HG03378 (cell line): ENCODE results near the gene TIPRL.
"Not testable (repeated sequence)": the region's sequence is repeated elsewhere in the genome, so short reads cannot be mapped to it uniquely, and the experiment has no call there.

ENCODE experiments used
- ATAC-seq: cut with Tn5 transposase; IDR thresholded peaks from one replicate; pipeline ENCODE4 v1.9.1; 2021; ENCODE audit warnings: mild to moderate bottlenecking, moderate library complexity; ENCODE audit not compliant: unreplicated experiment

The TIPRL gene

GRCh38 chr1:168157638-168158037, 21.1 kb upstream of the TIPRL start:
- ATAC-seq = no peak

DNA sequence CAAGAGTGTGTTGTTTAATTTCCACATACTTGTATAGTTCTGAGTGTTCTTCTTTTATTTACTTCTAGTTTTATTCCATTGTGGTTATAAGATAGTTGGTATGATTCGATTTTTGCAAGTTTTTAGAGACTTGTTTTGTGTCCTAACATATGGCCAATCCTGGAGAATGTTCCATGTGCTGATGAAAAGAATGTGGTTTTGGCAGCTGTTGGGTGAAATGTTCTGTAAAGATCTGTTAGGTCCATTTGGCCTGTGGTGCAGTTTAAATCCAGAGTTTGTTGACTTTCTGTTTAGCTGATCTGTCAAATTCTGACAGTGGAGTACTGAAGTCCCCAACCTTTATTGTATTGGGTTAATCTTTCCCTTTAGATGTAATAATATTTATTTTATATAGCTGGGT, 19.5 kb upstream of the TIPRL start:
- no peak for ATAC-seq

DNA sequence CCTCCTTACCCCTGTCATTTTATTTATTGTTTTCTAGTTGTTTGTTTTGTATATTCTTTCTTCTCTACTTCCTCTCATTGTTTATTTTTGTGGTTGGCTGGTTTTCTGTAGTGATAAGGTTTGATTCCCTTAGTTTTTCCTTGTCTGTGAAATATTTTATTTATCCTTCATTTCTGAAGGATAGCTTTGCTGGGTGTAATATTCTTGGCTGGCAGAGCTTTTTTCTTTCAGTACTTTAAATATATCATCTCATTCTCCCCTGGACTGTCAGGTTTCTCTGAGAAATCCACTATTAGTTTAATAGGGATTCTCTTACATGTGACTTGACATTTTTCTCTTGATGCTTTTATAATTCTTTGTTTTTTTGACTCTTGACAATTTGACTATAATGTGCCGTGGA, 18.8 kb upstream of the TIPRL start:
- no peak for ATAC-seq

DNA sequence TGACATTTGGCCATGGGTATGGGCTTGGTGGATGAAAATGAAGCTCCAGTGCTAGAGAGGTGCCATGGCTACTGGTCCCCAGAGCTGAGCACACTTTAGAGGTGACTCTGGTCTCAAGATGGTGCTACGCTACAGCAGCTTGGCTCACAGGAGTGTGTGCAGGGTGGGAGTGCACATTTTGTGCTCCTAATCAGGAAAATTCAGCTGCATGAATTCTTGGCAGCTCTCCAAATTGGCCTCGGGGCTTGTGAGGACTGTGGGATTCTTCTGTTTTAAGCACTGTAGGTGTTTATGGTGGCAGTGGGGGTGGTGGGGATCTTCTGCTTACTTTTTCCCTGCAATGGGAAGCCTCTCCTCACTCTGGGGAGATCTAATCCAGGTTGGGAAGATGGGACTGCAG, 17.3 kb upstream of the TIPRL start:
- ATAC-seq = no peak

GRCh38 chr1:168163670-168164069, 15.1 kb upstream of the TIPRL start:
- no peak for ATAC-seq

DNA sequence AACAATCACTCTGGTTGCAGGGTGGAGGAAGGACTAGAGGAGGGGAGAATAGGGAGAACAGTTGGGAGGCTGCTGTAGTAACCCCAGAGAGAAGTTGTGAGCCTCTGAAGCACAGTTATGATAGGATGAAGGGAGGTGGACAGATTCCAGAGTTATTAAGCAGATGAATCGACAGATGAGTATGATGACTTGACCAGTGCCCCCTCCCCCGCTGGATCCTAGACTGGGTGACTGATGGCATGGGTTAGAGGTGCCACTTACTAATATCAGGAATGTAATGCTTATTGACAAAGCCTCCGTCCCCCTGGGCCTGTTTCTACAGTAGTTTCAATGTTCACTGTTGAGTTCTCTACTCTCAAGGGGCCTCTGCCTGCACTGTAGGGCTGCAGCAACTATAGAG, 14.0 kb upstream of the TIPRL start:
- ATAC-seq = no peak

GRCh38 chr1:168167806-168168205, 11.0 kb upstream of the TIPRL start:
- no peak for ATAC-seq

DNA sequence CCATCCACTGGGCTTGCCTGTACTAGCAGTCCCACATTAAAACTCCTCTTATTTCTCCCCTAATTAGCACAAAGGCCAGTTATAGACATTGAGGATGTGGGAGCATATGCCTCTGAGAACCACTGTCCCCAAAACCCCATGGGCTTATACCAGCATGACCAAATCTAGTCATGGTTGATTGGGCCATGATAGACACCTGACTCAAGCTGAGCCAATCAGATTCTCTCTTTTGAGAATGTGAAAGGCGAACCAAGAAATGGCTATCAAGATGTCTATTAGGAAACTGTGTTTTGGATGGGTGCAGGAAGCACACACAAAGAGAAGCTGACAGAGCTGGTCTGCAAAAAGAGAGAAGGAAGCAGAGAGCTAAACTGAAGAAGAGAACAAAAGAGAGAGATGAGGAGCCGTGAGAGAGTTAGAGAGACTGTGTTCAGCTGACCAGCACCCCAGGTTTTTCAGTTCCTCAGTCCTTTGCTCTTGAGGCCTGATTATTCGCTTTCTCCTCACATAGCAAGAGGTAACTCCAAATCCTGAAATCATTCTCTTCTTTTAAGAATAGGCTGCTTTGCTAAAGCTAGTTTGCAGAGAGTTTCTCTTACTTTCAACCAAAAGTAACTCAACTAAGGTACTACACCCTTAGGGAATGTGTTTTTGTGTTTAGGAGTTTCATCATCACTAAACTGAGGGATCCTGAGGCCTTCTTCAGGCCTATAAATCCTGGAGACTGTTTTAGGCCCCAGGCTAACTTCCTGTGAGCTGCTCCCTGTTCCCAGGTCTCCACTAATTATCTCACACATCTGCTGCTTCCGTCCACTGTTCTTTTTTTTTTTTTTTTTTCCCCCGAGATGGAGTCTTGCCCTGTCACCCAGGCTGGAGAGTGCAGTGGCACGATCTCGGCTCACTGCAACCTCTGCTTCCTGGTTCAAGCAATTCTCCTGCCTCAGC, 7.9 kb upstream of the TIPRL start:
- ATAC-seq = no peak

- ATAC-seq = no peak
Measured at GRCh38 chr1:168172250-168172915, 6.4 kb upstream of the TIPRL start.

GRCh38 chr1:168178227-168178637, 530 bp upstream of the TIPRL start:
- ATAC-seq = no peak

GRCh38 chr1:168179438-168180147, 831 bp downstream of the TIPRL start:
- no peak for ATAC-seq

- no peak for ATAC-seq
Measured at GRCh38 chr1:168180148-168180524, 1.4 kb downstream of the TIPRL start.

GRCh38 chr1:168181063-168181720, 2.4 kb downstream of the TIPRL start:
- ATAC-seq = not testable (repeated sequence)

- no peak for ATAC-seq
Measured at GRCh38 chr1:168187177-168187576, 8.4 kb downstream of the TIPRL start.

GRCh38 chr1:168190403-168190802, 11.6 kb downstream of the TIPRL start:
- no peak for ATAC-seq

DNA sequence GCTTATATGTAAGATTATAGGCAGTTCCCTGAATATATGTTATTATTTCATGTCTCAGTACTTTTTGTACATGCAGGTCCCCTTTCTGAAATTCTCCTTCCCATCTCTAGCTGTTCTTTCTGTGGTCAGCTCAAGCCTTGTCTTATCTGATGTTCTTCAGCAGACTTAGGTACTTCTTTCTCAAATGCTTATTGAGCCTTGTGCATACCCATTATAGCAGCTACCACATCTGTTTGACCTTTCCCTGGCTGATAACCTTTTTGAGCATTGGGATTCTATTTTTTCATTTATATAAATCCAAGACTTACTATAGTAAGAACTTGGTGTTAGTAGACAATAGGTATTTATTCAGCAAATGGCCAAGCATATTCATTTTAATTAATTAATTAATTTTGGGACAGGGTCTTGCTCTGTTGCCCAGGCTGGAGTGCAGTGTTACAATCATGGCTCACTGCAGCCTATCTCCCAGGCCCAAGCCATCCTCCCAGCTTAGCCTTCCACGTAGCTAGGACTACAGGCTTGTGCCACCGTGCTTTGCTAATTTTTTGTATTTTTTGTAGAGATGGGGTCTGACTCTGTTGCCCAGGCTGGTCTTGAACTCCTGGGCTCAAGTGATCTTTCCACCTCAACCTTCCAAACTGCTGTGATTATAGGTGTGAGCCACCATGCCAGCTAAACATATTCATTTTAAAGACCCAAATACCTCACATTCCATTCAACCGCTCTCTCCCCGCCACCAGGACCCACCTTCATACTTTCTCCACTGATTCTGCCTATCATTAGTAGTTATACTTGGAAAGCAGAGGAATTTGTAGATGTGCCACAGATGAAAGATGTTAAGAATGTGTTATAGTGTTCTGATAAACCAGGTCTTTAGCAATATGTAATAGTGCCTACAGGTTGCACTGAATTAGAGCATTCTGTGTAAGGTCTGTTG, 16.7 kb downstream of the TIPRL start:
- no peak for ATAC-seq

DNA sequence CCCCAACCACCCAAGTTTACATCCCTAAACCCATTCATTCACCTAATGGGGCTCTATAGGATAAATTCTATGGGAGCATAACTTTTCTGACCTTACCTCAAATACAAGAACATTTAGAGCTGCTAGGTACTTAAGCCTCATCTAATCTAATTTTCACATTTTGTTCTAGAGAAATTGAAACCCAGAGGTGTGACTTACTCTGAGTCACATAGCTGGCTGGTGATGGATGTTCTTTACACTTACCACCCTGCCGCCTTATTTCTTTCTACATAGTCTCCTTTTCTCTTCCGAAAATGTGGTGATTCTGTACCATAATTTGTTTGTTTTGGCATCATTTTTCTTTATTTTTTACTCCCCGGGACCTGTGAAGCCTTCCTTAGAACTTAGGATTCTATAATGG, 20.3 kb downstream of the TIPRL start:
- no peak for ATAC-seq

- ATAC-seq = no peak
Measured at GRCh38 chr1:168202941-168203654, 24.3 kb downstream of the TIPRL start.

DNA sequence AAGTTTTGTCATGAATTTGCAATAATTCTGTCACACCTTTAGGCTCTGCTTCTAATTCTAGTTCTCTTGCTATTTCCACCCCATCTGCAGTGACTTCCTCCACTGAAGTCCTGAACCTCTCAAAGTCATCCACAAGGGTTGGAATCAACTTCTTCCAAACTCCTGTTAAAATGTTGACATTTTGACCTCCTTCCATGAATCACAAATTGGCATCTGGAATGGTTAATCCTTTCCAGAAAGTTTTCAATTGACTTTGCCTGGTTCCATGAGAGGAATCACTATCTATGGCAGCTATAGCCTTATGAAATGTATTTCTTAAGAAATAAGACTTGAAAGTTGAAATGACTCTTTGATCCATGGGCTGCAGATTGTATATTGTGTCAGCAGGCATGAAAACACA, 27.3 kb downstream of the TIPRL start:
- ATAC-seq = no peak
